HepG2 (cell line): Measurements from ENCODE around the gene RANBP3. TPM values are rescaled to one million over a fixed set of nuclear protein-coding genes. Genes with fewer than 3 reads are reported as not detected.

ENCODE experiments used
- CEBPG ChIP-seq: IDR thresholded peaks from 2 replicates; pipeline ENCODE4 v1.6.1; 2016
- FOXK1 ChIP-seq: sonication (generic); formaldehyde crosslinking; IDR thresholded peaks from 2 replicates; pipeline ENCODE4 v1.4.0; 2020; ENCODE audit warnings: low read depth, missing genetic modification reagents, borderline replicate concordance
- GTF2F1 ChIP-seq: fragments of 150-350 bp; IDR thresholded peaks from 2 replicates; pipeline ENCODE4 v1.6.1; 2014; ENCODE audit warnings: low read length
- NKX3-1 ChIP-seq: sonication (generic); formaldehyde crosslinking; IDR thresholded peaks from 2 replicates; pipeline ENCODE4 v1.5.0; 2020; ENCODE audit warnings: missing genetic modification reagents
- NR2F6 ChIP-seq, 2 experiments: IDR thresholded peaks; 2 replicates each; pipeline ENCODE4 v1.6.1; 2016; ENCODE audit warnings: antibody characterized with exemption in 1 of 2, mild to moderate bottlenecking in 1 of 2
- RFXAP ChIP-seq: sonication (generic); formaldehyde crosslinking; IDR thresholded peaks from 2 replicates; pipeline ENCODE4 v1.4.0; 2020; ENCODE audit warnings: missing genetic modification reagents, borderline replicate concordance
- ZNF296 ChIP-seq: sonication (generic); formaldehyde crosslinking; conservative IDR thresholded peaks from 2 replicates; pipeline ENCODE4 v1.5.0; 2020; ENCODE audit warnings: mild to moderate bottlenecking, missing genetic modification reagents
- ZNF34 ChIP-seq: sonication (generic); formaldehyde crosslinking; IDR thresholded peaks from 2 replicates; pipeline ENCODE4 v1.4.0; 2020; ENCODE audit warnings: mild to moderate bottlenecking, missing genetic modification reagents, borderline replicate concordance
- polyA plus RNA-seq, 8 experiments: library from polyadenylated mRNA; depleted of rRNA in 3 of 8; stranded (reverse) in 7 of 8; unstranded in 1 of 8; fragments of >200 nt; fragmentation: Illumina TruSeq in 4 of 8; extraction: Trizol in 4 of 8; gene quantifications; 2 replicates each; pipeline versions ENCODE4 v1.2.1 to v1.2.3, GENCODE V29; 2011 to 2016; ENCODE audit warnings: low read depth in 4 of 8, missing spikeins in 1 of 8, mixed read lengths in 1 of 8; ENCODE audit not compliant: insufficient read depth in 1 of 8
- total RNA-seq, 5 experiments: library from RNA; depleted of rRNA; stranded (reverse); fragments of >200 nt; fragmentation: Illumina TruSeq; extraction: Trizol; gene quantifications; 2 replicates each; pipeline ENCODE4 v1.2.3, GENCODE V29; 2016; ENCODE audit warnings: low read depth in 1 of 5
- TF ChIP-seq, protein P1 (sequence below): sonication (generic); formaldehyde crosslinking; IDR thresholded peaks from 2 replicates; pipeline ENCODE4 v1.9.0; 2021; ENCODE audit warnings: missing genetic modification reagents, borderline replicate concordance
- TF ChIP-seq, protein P2 (sequence below): sonication (generic); formaldehyde crosslinking; IDR thresholded peaks from 2 replicates; pipeline ENCODE4 v1.4.0; 2020; ENCODE audit warnings: missing genetic modification reagents; ENCODE audit errors: not compliant biosample characterization
- TF ChIP-seq, protein P3 (sequence below): sonication (generic); formaldehyde crosslinking; IDR thresholded peaks from 2 replicates; pipeline ENCODE4 v1.5.0; 2020; ENCODE audit warnings: mild to moderate bottlenecking, missing genetic modification reagents
- TF ChIP-seq, protein P4 (sequence below): sonication (generic); formaldehyde crosslinking; IDR thresholded peaks from 2 replicates; pipeline ENCODE4 v1.5.1; 2020; ENCODE audit warnings: missing genetic modification reagents, mild to moderate bottlenecking, borderline replicate concordance
- TF ChIP-seq, protein P5 (sequence below): sonication (generic); formaldehyde crosslinking; conservative IDR thresholded peaks from 2 replicates; pipeline ENCODE4 v1.4.0; 2020; ENCODE audit warnings: missing genetic modification reagents
- TF ChIP-seq, protein P6 (sequence below): sonication (generic); formaldehyde crosslinking; IDR thresholded peaks from 2 replicates; pipeline ENCODE4 v1.9.0; 2021; ENCODE audit warnings: missing genetic modification reagents, borderline replicate concordance

Gene RANBP3
- total and polyA plus RNA-seq, 2 of the 13 experiments (the other 11 are each of a cell fraction or from before 2014, with no cell fraction given): 39.5 to 149 TPM

DNA sequence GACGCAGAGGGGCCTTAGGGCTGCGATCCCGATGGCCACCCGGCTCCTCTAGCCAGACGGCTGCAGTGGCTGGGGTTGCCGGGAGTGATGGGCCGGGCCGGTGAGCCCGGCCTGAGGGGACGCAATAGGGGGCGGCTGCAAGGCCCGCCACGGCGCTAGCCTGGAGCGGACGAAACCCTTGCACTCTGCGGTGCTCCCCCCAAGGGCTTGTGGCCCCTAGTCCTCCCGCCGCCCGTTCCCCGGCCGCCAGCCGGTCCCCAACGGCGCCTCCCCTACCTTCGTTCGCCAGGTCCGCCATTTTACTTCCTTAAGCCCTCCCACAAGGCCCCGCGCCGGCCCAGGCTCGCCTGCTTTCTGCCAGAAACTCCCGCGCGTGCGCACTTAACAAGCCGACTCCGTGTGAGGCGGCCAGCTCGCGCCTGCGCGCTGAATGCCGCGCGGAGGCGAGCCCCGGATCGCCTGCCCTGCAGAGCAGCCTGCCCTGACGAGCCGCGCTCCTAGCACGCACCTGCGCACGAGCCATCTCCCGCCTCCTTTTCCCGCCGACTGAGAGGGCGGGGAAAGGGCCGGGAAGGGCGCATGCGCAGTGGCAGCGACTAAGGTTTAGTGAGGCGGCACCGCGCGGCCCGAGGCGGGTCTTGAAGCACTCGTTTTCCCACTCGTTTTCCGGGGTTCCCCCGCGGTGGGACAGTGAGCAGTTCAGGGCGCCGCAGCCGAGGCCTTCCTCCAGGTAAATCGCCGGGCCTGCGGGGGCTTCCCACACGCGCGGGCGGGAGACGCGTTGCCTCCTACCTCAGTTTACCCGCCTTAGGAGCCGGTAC lies at the start of gene RANBP3 (continued):
- TF ChIP-seq, protein P1, sequence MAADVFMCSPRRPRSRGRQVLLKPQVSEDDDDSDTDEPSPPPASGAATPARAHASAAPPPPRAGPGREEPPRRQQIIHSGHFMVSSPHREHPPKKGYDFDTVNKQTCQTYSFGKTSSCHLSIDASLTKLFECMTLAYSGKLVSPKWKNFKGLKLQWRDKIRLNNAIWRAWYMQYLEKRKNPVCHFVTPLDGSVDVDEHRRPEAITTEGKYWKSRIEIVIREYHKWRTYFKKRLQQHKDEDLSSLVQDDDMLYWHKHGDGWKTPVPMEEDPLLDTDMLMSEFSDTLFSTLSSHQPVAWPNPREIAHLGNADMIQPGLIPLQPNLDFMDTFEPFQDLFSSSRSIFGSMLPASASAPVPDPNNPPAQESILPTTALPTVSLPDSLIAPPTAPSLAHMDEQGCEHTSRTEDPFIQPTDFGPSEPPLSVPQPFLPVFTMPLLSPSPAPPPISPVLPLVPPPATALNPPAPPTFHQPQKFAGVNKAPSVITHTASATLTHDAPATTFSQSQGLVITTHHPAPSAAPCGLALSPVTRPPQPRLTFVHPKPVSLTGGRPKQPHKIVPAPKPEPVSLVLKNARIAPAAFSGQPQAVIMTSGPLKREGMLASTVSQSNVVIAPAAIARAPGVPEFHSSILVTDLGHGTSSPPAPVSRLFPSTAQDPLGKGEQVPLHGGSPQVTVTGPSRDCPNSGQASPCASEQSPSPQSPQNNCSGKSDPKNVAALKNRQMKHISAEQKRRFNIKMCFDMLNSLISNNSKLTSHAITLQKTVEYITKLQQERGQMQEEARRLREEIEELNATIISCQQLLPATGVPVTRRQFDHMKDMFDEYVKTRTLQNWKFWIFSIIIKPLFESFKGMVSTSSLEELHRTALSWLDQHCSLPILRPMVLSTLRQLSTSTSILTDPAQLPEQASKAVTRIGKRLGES (CRISPR knock-in tag): peak; percentile 98
- TF ChIP-seq, protein P2, sequence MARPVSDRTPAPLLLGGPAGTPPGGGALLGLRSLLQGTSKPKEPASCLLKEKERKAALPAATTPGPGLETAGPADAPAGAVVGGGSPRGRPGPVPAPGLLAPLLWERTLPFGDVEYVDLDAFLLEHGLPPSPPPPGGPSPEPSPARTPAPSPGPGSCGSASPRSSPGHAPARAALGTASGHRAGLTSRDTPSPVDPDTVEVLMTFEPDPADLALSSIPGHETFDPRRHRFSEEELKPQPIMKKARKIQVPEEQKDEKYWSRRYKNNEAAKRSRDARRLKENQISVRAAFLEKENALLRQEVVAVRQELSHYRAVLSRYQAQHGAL (CRISPR knock-in tag): peak; percentile 100
- TF ChIP-seq, protein P3, sequence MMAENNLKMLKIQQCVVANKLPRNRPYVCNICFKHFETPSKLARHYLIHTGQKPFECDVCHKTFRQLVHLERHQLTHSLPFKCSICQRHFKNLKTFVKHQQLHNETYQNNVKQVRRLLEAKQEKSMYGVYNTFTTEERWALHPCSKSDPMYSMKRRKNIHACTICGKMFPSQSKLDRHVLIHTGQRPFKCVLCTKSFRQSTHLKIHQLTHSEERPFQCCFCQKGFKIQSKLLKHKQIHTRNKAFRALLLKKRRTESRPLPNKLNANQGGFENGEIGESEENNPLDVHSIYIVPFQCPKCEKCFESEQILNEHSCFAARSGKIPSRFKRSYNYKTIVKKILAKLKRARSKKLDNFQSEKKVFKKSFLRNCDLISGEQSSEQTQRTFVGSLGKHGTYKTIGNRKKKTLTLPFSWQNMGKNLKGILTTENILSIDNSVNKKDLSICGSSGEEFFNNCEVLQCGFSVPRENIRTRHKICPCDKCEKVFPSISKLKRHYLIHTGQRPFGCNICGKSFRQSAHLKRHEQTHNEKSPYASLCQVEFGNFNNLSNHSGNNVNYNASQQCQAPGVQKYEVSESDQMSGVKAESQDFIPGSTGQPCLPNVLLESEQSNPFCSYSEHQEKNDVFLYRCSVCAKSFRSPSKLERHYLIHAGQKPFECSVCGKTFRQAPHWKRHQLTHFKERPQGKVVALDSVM (CRISPR knock-in tag): peak; percentile 90
- TF ChIP-seq ZNF296 (CRISPR knock-in tag) (peak; percentile 98), CEBPG (CRISPR knock-in tag) (peak; percentile 80), NR2F6 (IDR thresholded peaks at IDR 0.05) (no peak), NR2F6 (CRISPR knock-in tag; IDR thresholded peaks at IDR 0.05) (peak; percentile 94), RFXAP (CRISPR knock-in tag) (peak; percentile 99), NKX3-1 (peak; percentile 100), ZNF34 (CRISPR knock-in tag) (peak; percentile 81; the same call in 1 of the 2 replicates), FOXK1 (CRISPR knock-in tag) (peak; percentile 67; the same call in 1 of the 2 replicates), GTF2F1 (no peak)
- TF ChIP-seq, protein P4, sequence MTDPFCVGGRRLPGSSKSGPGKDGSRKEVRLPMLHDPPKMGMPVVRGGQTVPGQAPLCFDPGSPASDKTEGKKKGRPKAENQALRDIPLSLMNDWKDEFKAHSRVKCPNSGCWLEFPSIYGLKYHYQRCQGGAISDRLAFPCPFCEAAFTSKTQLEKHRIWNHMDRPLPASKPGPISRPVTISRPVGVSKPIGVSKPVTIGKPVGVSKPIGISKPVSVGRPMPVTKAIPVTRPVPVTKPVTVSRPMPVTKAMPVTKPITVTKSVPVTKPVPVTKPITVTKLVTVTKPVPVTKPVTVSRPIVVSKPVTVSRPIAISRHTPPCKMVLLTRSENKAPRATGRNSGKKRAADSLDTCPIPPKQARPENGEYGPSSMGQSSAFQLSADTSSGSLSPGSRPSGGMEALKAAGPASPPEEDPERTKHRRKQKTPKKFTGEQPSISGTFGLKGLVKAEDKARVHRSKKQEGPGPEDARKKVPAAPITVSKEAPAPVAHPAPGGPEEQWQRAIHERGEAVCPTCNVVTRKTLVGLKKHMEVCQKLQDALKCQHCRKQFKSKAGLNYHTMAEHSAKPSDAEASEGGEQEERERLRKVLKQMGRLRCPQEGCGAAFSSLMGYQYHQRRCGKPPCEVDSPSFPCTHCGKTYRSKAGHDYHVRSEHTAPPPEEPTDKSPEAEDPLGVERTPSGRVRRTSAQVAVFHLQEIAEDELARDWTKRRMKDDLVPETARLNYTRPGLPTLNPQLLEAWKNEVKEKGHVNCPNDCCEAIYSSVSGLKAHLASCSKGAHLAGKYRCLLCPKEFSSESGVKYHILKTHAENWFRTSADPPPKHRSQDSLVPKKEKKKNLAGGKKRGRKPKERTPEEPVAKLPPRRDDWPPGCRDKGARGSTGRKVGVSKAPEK (CRISPR knock-in tag): no peak; the same call in 1 of the 2 replicates
- TF ChIP-seq, protein P5, sequence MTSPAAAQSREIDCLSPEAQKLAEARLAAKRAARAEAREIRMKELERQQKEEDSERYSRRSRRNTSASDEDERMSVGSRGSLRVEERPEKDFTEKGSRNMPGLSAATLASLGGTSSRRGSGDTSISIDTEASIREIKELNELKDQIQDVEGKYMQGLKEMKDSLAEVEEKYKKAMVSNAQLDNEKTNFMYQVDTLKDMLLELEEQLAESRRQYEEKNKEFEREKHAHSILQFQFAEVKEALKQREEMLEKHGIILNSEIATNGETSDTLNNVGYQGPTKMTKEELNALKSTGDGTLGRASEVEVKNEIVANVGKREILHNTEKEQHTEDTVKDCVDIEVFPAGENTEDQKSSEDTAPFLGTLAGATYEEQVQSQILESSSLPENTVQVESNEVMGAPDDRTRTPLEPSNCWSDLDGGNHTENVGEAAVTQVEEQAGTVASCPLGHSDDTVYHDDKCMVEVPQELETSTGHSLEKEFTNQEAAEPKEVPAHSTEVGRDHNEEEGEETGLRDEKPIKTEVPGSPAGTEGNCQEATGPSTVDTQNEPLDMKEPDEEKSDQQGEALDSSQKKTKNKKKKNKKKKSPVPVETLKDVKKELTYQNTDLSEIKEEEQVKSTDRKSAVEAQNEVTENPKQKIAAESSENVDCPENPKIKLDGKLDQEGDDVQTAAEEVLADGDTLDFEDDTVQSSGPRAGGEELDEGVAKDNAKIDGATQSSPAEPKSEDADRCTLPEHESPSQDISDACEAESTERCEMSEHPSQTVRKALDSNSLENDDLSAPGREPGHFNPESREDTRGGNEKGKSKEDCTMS: peak; percentile 95
- TF ChIP-seq, protein P6, sequence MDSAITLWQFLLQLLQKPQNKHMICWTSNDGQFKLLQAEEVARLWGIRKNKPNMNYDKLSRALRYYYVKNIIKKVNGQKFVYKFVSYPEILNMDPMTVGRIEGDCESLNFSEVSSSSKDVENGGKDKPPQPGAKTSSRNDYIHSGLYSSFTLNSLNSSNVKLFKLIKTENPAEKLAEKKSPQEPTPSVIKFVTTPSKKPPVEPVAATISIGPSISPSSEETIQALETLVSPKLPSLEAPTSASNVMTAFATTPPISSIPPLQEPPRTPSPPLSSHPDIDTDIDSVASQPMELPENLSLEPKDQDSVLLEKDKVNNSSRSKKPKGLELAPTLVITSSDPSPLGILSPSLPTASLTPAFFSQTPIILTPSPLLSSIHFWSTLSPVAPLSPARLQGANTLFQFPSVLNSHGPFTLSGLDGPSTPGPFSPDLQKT (CRISPR knock-in tag): peak; percentile 97; the same call in 1 of the 2 replicates
